Activated B cell treated with CpG ODN at 0.5 μM for 24 hours (primary cell): Measurements from ENCODE around the gene C6orf58. TPM values are rescaled to one million over a fixed set of nuclear protein-coding genes. Genes with fewer than 3 reads are reported as not detected.

Experiments
- ATAC-seq: fragments of 200-7000 bp; cut with Tn5 transposase; one replicate; pipeline ENCODE4 v1.10.0; 2021; ENCODE audit warnings: low read depth, mild to moderate bottlenecking, moderate library complexity
- CTCF ChIA-PET: fragments of 350-600 bp; sonication (Branson Sonifier 250); formaldehyde crosslinking; loops from one replicate; lab custom pipeline; 2021; ENCODE audit warnings: antibody characterized with exemption; lab: Charles Lee
- POLR2A ChIA-PET: fragments of 350-600 bp; sonication (Branson Sonifier 250); formaldehyde crosslinking; loops from one replicate; lab custom pipeline; 2021; ENCODE audit warnings: antibody characterized with exemption; lab: Charles Lee
- DNase-seq: peaks from one replicate; pipeline ENCODE4 v3.0.0; 2022
- H3K27ac Mint-ChIP-seq: one replicate; pipeline ENCODE4 v1.8.0; 2020; ENCODE audit warnings: mixed read lengths
- H3K27me3 Mint-ChIP-seq: one replicate; pipeline ENCODE4 v1.8.0; 2021; ENCODE audit warnings: mixed read lengths
- H3K36me3 Mint-ChIP-seq: one replicate; pipeline ENCODE4 v1.8.0; 2021; ENCODE audit warnings: low read depth, mixed read lengths
- H3K4me1 Mint-ChIP-seq: one replicate; pipeline ENCODE4 v1.8.0; 2021; ENCODE audit warnings: mixed read lengths
- H3K4me3 Mint-ChIP-seq: one replicate; pipeline ENCODE4 v1.8.0; 2020; ENCODE audit warnings: mild to moderate bottlenecking, mixed read lengths
- H3K9me3 Mint-ChIP-seq: one replicate; pipeline ENCODE4 v1.8.0; 2020; ENCODE audit warnings: mixed read lengths
- CTCF ChIP-seq: fragments of 200-600 bp; IDR thresholded peaks from one replicate; pipeline ENCODE4 v1.8.0; 2022; ENCODE audit warnings: antibody characterized with exemption, mild to moderate bottlenecking
- intact Hi-C: fragments of 100-400 bp; cut with micrococcal nuclease; formaldehyde crosslinking; loops from one replicate; pipeline ENCODE4 v1.15.1; 2024
- total RNA-seq: library from RNA; stranded (reverse); gene quantifications from 2 replicates; pipeline ENCODE4 v1.2.3, GENCODE V29; 2022

C6orf58 gene
- total RNA-seq, 1 donor from 2014 or later = not detected

DNA sequence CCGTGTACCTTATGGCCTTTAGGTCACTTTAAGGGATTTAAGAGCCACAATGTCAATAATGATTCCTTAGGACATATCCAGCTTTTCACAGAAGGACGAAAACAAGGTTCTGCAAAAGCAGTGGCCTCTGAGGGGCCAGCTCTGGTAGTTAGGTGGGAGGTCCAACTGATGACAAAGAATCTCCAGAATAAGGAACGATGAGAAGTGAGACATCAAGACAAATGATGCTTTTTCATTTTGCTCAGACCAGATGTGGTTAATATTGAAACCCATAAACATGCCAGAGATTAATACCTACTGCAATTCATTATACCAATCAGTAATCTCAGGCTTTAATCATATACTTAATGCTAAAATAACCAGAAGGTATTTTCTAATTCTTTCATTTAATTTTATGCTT, 1.9 kb downstream of the C6orf58 start:
- Mint-ChIP-seq H3K36me3 (no peaks in the 10 kb centered on the region), H3K4me3 (no peak overlapping the region), H3K27ac (no peak overlapping the region), H3K9me3 (no peaks in the 10 kb centered on the region), H3K27me3 (peaks cover 2% of the 10 kb centered on the region), H3K4me1 (no peaks in the 10 kb centered on the region)
- ATAC-seq (no peak), DNase-seq (no peak)
- ChIA-PET POLR2A (no interaction called here), CTCF (no interaction called here)
- no peak for TF ChIP-seq CTCF
- intact Hi-C loops = no loop called here

DNA sequence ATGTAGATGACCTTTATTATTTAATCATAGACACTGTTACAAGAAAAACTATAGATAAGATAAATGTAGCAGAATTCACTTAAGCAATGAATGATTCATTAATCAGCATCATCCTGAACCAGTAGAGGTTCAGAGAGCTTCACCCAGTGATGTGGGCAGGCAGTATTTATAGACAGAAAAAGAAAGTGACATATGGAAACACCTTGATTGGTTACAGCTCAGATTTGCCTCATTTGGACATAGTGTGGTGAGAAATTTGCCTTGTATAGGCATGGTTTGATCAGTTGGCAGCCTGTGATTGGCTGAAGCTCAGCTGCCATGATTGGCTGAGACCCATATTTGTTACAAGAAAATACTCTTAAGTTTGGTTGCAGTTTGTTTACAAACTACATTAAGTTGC, 4.6 kb downstream of the C6orf58 start:
- no peaks in the 10 kb centered on the region for H3K4me1 Mint-ChIP-seq
- H3K4me3 Mint-ChIP-seq = no peak overlapping the region
- intact Hi-C loops = no loop called here
- H3K27me3 Mint-ChIP-seq = peaks cover 2% of the 10 kb centered on the region
- no peaks in the 10 kb centered on the region for H3K9me3 Mint-ChIP-seq
- ChIA-PET POLR2A (no interaction called here), CTCF (no interaction called here)
- no peak overlapping the region for H3K27ac Mint-ChIP-seq
- DNase-seq = no peak
- ATAC-seq = no peak
- TF ChIP-seq CTCF = no peak
- H3K36me3 Mint-ChIP-seq = no peaks in the 10 kb centered on the region

GRCh38 chr6:127582777-127583462, 5.9 kb downstream of the C6orf58 start:
- Mint-ChIP-seq H3K9me3 (no peaks in the 10 kb centered on the region), H3K27ac (no peak overlapping the region), H3K27me3 (peaks cover 2% of the 10 kb centered on the region), H3K36me3 (no peaks in the 10 kb centered on the region), H3K4me3 (no peak overlapping the region), H3K4me1 (no peaks in the 10 kb centered on the region)
- intact Hi-C loops = no loop called here
- no peak for TF ChIP-seq CTCF
- ChIA-PET POLR2A (no interaction called here), CTCF (no interaction called here)
- ATAC-seq (no peak), DNase-seq (no peak)

- H3K4me3 Mint-ChIP-seq = no peak overlapping the region
- H3K36me3 Mint-ChIP-seq = no peaks in the 10 kb centered on the region
- intact Hi-C loops = no loop called here
- no peak for ATAC-seq
- ChIA-PET POLR2A (no interaction called here), CTCF (no interaction called here)
- no peak for DNase-seq
- H3K27ac Mint-ChIP-seq = no peak overlapping the region
- TF ChIP-seq CTCF = no peak
- H3K27me3 Mint-ChIP-seq = peaks cover 1% of the 10 kb centered on the region
- no peaks in the 10 kb centered on the region for H3K4me1 Mint-ChIP-seq
- H3K9me3 Mint-ChIP-seq = no peaks in the 10 kb centered on the region
Observed at GRCh38 chr6:127585123-127585522, 8.1 kb downstream of the C6orf58 start.

DNA sequence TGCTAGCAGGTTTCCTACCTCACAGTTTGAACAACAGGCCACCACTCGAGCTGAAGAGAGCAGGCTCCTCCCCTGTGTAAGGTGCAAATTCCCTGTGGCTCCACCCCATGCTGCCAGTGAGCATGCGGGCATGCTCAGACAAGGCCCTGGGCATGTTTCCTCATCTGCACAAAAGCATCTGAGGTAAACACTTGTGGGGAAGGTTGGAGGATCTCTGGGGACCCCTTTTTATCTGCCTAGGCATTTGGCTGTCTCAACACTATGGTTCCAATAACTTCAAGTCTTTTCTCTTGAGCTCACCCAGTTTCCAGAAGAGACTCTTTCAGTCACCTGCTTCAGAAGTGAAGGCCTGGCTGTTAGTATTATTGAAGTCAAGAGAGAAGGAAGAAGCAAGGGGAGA, 9.4 kb downstream of the C6orf58 start:
- CTCF ChIA-PET = no interaction called here

More for the DNA sequence above, 9.4 kb downstream of the C6orf58 start:
- no peak overlapping the region for H3K4me3 Mint-ChIP-seq
- intact Hi-C loops = no loop called here
- ATAC-seq (no peak), DNase-seq (no peak)
- H3K4me1 Mint-ChIP-seq = no peaks in the 10 kb centered on the region
- no peaks in the 10 kb centered on the region for H3K36me3 Mint-ChIP-seq
- no peaks in the 10 kb centered on the region for H3K27me3 Mint-ChIP-seq
- TF ChIP-seq CTCF = no peak
- POLR2A ChIA-PET = no interaction called here
- no peaks in the 10 kb centered on the region for H3K9me3 Mint-ChIP-seq
- H3K27ac Mint-ChIP-seq = no peak overlapping the region
